GM12878 (cell line): ENCODE measurements around the gene ESYT2. TPM values are rescaled to one million over a fixed set of nuclear protein-coding genes. Genes with fewer than 3 reads are reported as not detected.

ENCODE experiments used
- CEBPB ChIP-seq, 2 experiments: fragments of 150-350 bp in 1 of 2; IDR thresholded peaks; 2 replicates each; pipeline ENCODE4 v1.6.1; 2012 to 2014; ENCODE audit warnings: low read depth in 2 of 2, low read length in 2 of 2, borderline replicate concordance in 1 of 2, inconsistent platforms in 1 of 2
- EP300 ChIP-seq, 2 experiments: fragments of 150-350 bp in 1 of 2; IDR thresholded peaks; 2 replicates each; pipeline ENCODE4 v1.6.1; 2011 to 2012; ENCODE audit warnings: low read depth in 2 of 2, low read length in 2 of 2, borderline replicate concordance in 1 of 2, improper control_type of control experiment in 1 of 2, inconsistent platforms in 1 of 2; ENCODE audit not compliant: control insufficient read depth in 1 of 2
- MEF2A ChIP-seq: IDR thresholded peaks from 2 replicates; pipeline ENCODE4 v1.6.1; 2011; ENCODE audit warnings: low read depth, mild to moderate bottlenecking, low read length, moderate library complexity; ENCODE audit not compliant: insufficient read depth
- MXI1 ChIP-seq: fragments of 150-350 bp; IDR thresholded peaks from 2 replicates; pipeline ENCODE4 v1.6.1; 2011; ENCODE audit warnings: low read depth, mild to moderate bottlenecking, inconsistent platforms, low read length, improper control_type of control experiment
- NFIC ChIP-seq: IDR thresholded peaks from 2 replicates; pipeline ENCODE4 v1.6.1; 2012; ENCODE audit warnings: low read depth, mild to moderate bottlenecking, inconsistent platforms, low read length, moderate library complexity
- POLR2AphosphoS2 ChIP-seq: IDR thresholded peaks from 2 replicates; pipeline ENCODE4 v1.6.1; 2011; ENCODE audit warnings: low read depth, mild to moderate bottlenecking, low read length, improper control_type of control experiment, moderate library complexity
- RB1 ChIP-seq: fragments of 450-650 bp; formaldehyde crosslinking; IDR thresholded peaks from 2 replicates; pipeline ENCODE4 v1.6.1; 2017; ENCODE audit warnings: mild to moderate bottlenecking, borderline replicate concordance
- SMC3 ChIP-seq: IDR thresholded peaks from 2 replicates; pipeline ENCODE4 v1.6.1; 2011; ENCODE audit warnings: low read length, improper control_type of control experiment, borderline replicate concordance
- ZNF274 ChIP-seq: IDR thresholded peaks from one replicate; pipeline ENCODE4 v1.8.0; 2011; ENCODE audit not compliant: insufficient read length, insufficient read depth
- polyA plus RNA-seq, 11 experiments: library from polyadenylated mRNA; depleted of rRNA in 4 of 11; unstranded in 6 of 11; stranded (reverse) in 5 of 11; fragments of >200 nt; fragmentation: Nextera tagmentation in 4 of 11; fragmentation: Illumina TruSeq in 1 of 11; extraction: Ambion mirVana in 4 of 11; extraction: Trizol in 1 of 11; gene quantifications; 1 replicate in 1 of 11; 2 replicates in 10 of 11; pipeline versions ENCODE4 v1.2.1 to v1.2.3, GENCODE V29; 2011 to 2016; ENCODE audit warnings: inconsistent platforms in 2 of 11, missing spikeins in 2 of 11, low read depth in 1 of 11
- total RNA-seq, 4 experiments: library from RNA; depleted of rRNA in 3 of 4; stranded (reverse); fragments of >200 nt in 3 of 4; fragmentation: Illumina TruSeq in 1 of 4; extraction: Trizol in 1 of 4; gene quantifications; 2 replicates each; pipeline versions ENCODE4 v1.2.1 to v1.2.3, GENCODE V29; 2013 to 2021
- TF ChIP-seq, protein P1 (sequence below): fragments of 150-350 bp; IDR thresholded peaks from 2 replicates; pipeline ENCODE4 v1.6.1; 2016; ENCODE audit warnings: low read depth, low read length
- TF ChIP-seq, protein P2 (sequence below): IDR thresholded peaks from 2 replicates; pipeline ENCODE4 v1.6.1; 2012; ENCODE audit warnings: low read depth, low read length, improper control_type of control experiment
- TF ChIP-seq, protein P3 (sequence below): fragments of 450-650 bp; IDR thresholded peaks from 2 replicates; pipeline ENCODE4 v1.6.1; 2017; ENCODE audit warnings: antibody characterized with exemption, mild to moderate bottlenecking, moderate library complexity
- TF ChIP-seq, protein P4 (sequence below): fragments of 450-650 bp; IDR thresholded peaks from 2 replicates; pipeline ENCODE4 v1.6.1; 2017; ENCODE audit warnings: mild to moderate bottlenecking, low read depth, inconsistent platforms; ENCODE audit not compliant: poor library complexity, severe bottlenecking

Gene ESYT2
- total and polyA plus RNA-seq, 10 of the 15 experiments (the other 5 are each of a cell fraction or from before 2014, with no cell fraction given): 1.9 to 44.6 (median 21.4) TPM

DNA sequence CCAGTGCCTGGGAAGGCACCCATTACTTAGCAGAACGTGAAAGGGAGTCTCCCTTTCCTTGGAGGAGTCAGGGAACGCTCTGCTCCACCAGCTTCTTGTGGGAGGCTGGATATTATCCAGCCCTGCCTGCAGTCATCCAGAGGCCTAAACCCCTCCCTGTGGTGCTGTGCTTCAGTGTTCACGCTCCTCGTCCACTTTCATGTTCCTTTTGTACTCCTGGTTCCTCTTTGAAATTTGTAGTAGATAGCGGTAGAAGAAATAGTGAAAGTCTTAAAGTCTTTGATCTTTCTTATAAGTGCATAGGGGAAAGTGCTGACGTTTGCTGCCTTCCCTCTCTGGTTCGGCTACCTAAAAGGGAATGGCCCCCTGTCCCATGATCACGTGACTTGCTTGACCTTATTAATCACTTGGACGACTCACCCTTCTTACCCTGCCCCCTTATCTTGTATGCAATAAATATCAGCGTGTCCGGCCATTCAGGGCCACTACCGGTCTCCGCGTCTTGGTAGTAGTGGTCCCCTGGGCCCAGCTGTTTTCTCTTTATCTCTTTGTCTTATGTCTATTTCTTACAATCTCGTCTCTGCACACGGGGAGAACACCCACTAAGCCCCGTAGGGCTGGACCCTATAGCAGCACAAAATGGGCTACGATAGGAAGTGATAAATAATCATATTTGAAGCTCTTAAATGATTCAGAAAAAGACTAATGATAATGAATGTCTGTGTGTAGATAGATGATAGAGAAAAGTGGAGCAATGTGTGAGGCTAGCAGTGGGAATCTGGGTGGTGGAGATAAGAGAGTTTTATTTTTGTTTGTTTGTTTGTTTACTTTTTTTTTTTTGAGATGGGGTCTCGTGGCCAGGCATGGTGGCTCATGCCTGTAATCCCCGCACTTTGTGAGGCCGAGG, 5.8 kb upstream of the ESYT2 start (continued):
- TF ChIP-seq, protein P1, sequence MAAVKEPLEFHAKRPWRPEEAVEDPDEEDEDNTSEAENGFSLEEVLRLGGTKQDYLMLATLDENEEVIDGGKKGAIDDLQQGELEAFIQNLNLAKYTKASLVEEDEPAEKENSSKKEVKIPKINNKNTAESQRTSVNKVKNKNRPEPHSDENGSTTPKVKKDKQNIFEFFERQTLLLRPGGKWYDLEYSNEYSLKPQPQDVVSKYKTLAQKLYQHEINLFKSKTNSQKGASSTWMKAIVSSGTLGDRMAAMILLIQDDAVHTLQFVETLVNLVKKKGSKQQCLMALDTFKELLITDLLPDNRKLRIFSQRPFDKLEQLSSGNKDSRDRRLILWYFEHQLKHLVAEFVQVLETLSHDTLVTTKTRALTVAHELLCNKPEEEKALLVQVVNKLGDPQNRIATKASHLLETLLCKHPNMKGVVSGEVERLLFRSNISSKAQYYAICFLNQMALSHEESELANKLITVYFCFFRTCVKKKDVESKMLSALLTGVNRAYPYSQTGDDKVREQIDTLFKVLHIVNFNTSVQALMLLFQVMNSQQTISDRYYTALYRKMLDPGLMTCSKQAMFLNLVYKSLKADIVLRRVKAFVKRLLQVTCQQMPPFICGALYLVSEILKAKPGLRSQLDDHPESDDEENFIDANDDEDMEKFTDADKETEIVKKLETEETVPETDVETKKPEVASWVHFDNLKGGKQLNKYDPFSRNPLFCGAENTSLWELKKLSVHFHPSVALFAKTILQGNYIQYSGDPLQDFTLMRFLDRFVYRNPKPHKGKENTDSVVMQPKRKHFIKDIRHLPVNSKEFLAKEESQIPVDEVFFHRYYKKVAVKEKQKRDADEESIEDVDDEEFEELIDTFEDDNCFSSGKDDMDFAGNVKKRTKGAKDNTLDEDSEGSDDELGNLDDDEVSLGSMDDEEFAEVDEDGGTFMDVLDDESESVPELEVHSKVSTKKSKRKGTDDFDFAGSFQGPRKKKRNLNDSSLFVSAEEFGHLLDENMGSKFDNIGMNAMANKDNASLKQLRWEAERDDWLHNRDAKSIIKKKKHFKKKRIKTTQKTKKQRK: no peak
- TF ChIP-seq CEBPB (IDR thresholded peaks at IDR 0.05; ENCODE audit: borderline replicate concordance in 1 of 2, low read depth in 2 of 2, low read length in 2 of 2): no peak
- no peak for TF ChIP-seq POLR2AphosphoS2
- TF ChIP-seq MEF2A: no peak
- TF ChIP-seq ZNF274: no peak
- TF ChIP-seq, protein P2, sequence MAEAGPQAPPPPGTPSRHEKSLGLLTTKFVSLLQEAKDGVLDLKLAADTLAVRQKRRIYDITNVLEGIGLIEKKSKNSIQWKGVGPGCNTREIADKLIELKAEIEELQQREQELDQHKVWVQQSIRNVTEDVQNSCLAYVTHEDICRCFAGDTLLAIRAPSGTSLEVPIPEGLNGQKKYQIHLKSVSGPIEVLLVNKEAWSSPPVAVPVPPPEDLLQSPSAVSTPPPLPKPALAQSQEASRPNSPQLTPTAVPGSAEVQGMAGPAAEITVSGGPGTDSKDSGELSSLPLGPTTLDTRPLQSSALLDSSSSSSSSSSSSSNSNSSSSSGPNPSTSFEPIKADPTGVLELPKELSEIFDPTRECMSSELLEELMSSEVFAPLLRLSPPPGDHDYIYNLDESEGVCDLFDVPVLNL: no peak
- no peak for TF ChIP-seq NFIC
- no peak for TF ChIP-seq SMC3
- TF ChIP-seq EP300 (IDR thresholded peaks at IDR 0.05; ENCODE audit: borderline replicate concordance in 1 of 2, control insufficient read depth in 1 of 2, low read depth in 2 of 2, low read length in 2 of 2): no peak
- TF ChIP-seq MXI1: no peak
- TF ChIP-seq, protein P3, sequence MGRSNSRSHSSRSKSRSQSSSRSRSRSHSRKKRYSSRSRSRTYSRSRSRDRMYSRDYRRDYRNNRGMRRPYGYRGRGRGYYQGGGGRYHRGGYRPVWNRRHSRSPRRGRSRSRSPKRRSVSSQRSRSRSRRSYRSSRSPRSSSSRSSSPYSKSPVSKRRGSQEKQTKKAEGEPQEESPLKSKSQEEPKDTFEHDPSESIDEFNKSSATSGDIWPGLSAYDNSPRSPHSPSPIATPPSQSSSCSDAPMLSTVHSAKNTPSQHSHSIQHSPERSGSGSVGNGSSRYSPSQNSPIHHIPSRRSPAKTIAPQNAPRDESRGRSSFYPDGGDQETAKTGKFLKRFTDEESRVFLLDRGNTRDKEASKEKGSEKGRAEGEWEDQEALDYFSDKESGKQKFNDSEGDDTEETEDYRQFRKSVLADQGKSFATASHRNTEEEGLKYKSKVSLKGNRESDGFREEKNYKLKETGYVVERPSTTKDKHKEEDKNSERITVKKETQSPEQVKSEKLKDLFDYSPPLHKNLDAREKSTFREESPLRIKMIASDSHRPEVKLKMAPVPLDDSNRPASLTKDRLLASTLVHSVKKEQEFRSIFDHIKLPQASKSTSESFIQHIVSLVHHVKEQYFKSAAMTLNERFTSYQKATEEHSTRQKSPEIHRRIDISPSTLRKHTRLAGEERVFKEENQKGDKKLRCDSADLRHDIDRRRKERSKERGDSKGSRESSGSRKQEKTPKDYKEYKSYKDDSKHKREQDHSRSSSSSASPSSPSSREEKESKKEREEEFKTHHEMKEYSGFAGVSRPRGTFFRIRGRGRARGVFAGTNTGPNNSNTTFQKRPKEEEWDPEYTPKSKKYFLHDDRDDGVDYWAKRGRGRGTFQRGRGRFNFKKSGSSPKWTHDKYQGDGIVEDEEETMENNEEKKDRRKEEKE: no peak
- TF ChIP-seq, protein P4, sequence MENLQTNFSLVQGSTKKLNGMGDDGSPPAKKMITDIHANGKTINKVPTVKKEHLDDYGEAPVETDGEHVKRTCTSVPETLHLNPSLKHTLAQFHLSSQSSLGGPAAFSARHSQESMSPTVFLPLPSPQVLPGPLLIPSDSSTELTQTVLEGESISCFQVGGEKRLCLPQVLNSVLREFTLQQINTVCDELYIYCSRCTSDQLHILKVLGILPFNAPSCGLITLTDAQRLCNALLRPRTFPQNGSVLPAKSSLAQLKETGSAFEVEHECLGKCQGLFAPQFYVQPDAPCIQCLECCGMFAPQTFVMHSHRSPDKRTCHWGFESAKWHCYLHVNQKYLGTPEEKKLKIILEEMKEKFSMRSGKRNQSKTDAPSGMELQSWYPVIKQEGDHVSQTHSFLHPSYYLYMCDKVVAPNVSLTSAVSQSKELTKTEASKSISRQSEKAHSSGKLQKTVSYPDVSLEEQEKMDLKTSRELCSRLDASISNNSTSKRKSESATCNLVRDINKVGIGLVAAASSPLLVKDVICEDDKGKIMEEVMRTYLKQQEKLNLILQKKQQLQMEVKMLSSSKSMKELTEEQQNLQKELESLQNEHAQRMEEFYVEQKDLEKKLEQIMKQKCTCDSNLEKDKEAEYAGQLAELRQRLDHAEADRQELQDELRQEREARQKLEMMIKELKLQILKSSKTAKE: no peak
- TF ChIP-seq RB1: no peak
